Osteocyte (in vitro differentiated cells): Measurements from ENCODE around the gene AFAP1. TPM values are rescaled to one million over a fixed set of nuclear protein-coding genes. Genes with fewer than 3 reads are reported as not detected.

Experiments
- DNase-seq: peaks from one replicate; pipeline ENCODE4 v3.0.0; 2021; ENCODE audit warnings: mixed read lengths; ENCODE audit not compliant: unreplicated experiment; ENCODE audit errors: extremely low spot score
- H3K27ac Mint-ChIP-seq: one replicate; pipeline ENCODE4 v1.8.0; 2021; ENCODE audit warnings: mild to moderate bottlenecking, mixed read lengths; ENCODE audit not compliant: unreplicated experiment
- H3K27me3 Mint-ChIP-seq: one replicate; pipeline ENCODE4 v1.8.0; 2021; ENCODE audit warnings: mixed read lengths; ENCODE audit not compliant: unreplicated experiment
- H3K36me3 Mint-ChIP-seq: one replicate; pipeline ENCODE4 v1.8.0; 2021; ENCODE audit warnings: mixed read lengths; ENCODE audit not compliant: unreplicated experiment
- H3K4me1 Mint-ChIP-seq: one replicate; pipeline ENCODE4 v1.8.0; 2021; ENCODE audit warnings: mixed read lengths; ENCODE audit not compliant: unreplicated experiment
- H3K4me3 Mint-ChIP-seq: one replicate; pipeline ENCODE4 v1.8.0; 2021; ENCODE audit warnings: mild to moderate bottlenecking, moderate library complexity, mixed read lengths; ENCODE audit not compliant: unreplicated experiment
- H3K9me3 Mint-ChIP-seq: one replicate; pipeline ENCODE4 v1.8.0; 2021; ENCODE audit warnings: mixed read lengths; ENCODE audit not compliant: unreplicated experiment
- CTCF ChIP-seq: fragments of 200-600 bp; sonication (generic); IDR thresholded peaks from 2 replicates; pipeline ENCODE4 v1.5.0; 2021; ENCODE audit warnings: antibody characterized with exemption, mild to moderate bottlenecking, moderate library complexity
- total RNA-seq: library from RNA; stranded (reverse); gene quantifications from 2 replicates; pipeline ENCODE4 v1.2.1, GENCODE V29; 2021

AFAP1 gene
- total RNA-seq, 1 donor from 2014 or later, result 66.9 TPM

DNA sequence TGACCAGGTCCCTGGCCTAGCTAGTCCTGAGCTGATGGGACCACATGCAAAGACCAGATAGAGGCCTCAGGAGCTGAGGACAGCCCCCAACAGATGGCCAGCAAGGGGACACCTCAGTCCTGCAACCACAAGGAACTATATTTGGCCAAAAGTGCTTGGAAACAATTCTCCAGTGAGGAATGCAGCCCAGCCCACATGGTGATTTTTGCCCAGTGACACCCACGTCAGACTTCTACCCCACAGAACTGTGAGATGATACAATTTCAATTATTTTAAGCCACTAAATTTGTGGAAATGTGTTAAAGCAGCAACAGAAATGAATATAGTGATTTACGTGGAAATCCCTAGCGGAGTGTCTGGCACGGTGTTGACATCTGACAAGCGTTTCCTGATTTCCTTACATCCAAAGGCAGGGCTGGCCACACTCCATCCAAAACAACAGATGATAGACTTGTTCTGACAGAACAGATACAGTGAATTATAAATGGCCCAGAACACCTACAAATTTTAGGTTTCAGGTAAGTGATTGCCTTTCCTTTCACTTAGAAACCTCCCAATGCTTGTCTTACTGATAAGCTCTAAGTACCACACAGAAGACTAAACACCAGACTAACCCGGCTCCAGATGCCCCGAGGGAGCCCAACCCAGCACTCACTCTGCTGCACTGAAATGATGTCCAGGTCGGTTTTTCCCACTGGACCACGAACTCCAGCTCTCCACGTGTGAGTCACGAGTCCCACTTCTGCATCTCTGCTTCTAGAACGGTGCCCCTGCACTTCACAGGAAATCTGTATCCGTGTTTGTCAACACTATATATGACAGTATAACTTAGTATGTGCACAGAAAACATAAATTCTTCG, 5.8 kb downstream of the AFAP1 start:
- Mint-ChIP-seq H3K4me1 (peaks cover 73% of the 10 kb centered on the region), H3K27me3 (no peaks in the 10 kb centered on the region), H3K27ac (peak overlapping the region; percentile 60), H3K4me3 (no peak overlapping the region), H3K9me3 (no peaks in the 10 kb centered on the region), H3K36me3 (peaks cover 3% of the 10 kb centered on the region)
- no peak for TF ChIP-seq CTCF
- no peak for DNase-seq

DNA sequence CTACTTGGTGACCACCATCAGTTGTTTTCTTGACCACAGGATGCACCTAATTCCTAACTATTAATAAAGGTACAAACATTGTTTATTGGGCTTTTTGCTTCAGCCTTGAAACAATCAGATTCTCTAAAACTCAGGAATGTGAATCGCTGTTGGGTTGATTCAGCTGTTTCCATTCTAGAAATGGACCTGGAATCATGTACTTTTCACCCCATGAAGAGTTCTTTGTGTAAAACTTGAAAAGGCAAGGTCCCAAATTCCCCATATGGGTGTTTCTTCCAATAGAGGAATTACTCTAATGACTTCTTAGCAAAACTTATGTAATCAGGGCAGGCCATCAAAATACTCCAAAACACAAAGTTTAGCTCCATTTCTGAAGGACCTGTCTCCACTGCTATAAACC, 7.4 kb downstream of the AFAP1 start:
- no peak for DNase-seq
- Mint-ChIP-seq H3K36me3 (peaks cover 3% of the 10 kb centered on the region), H3K27ac (no peak overlapping the region), H3K4me1 (peaks cover 68% of the 10 kb centered on the region), H3K4me3 (no peak overlapping the region), H3K9me3 (no peaks in the 10 kb centered on the region), H3K27me3 (no peaks in the 10 kb centered on the region)
- TF ChIP-seq CTCF, result no peak

DNA sequence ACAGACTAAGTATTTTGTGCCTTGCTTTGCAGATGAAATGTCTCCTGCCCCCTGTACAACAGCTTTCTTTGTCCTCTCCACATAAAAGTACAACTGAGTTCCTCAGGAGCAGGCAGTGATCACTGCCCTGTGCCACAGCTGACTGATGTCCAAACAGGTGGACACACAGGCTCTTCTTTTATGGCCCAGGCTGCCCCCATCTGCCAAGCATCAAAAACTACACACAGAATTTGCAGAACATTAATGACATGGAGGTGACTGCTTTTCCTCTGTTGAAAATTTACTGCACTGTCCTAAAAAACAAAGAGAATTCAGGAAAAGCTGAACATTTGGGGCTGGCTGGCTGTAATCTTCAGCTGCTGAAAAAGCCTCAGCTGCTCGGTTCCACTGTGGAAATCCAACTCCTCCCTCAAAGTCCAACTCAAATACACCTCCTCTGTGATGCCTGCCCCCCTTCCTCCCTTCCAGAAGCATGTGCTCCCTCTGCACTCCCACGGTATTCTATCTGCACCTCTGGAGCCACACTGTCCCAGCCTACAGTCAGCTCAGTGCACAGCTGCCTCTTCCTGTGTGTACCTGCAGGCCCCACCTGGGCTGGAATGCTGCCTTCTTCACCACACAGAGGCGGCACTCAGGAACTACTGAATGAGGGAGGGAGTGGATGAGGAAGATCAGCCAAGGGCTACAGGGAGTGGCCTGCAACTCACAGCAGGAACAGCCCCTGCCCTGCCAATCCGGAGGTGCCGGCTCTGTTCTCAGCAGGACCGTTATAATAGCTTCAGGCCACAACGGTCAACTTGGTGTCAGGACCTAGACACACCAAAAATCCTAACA, 10.3 kb downstream of the AFAP1 start:
- peak; percentile 55 for TF ChIP-seq CTCF
- no peak for DNase-seq
- Mint-ChIP-seq H3K27me3 (no peaks in the 10 kb centered on the region), H3K9me3 (no peaks in the 10 kb centered on the region), H3K27ac (peak overlapping the region; percentile 75), H3K4me3 (peak overlapping the region; percentile 47), H3K4me1 (peaks cover 60% of the 10 kb centered on the region), H3K36me3 (peaks cover 3% of the 10 kb centered on the region)

DNA sequence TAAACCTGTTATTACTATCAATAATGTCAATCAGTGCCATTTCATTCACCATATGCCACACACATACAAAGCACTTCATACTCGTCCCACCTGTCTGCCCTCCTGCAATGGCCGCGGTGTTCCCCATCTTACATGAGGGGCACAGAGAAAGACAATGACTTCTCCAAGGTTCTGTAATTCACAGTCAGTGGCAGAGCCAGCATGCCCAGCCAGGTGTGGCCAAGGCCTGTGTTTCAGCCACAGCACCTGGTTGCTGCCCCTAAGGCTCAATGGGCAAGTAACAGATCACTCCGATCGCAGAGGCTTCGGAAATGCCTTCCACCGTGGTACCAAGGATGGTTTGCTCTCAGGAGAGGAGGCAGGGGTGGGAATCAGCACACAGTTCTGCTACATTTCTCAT, 10.9 kb downstream of the AFAP1 start:
- H3K27ac Mint-ChIP-seq, result no peak overlapping the region
- no peak overlapping the region for H3K4me3 Mint-ChIP-seq
- H3K4me1 Mint-ChIP-seq, result peaks cover 60% of the 10 kb centered on the region
- no peaks in the 10 kb centered on the region for H3K27me3 Mint-ChIP-seq
- no peak for TF ChIP-seq CTCF
- no peak for DNase-seq
- H3K9me3 Mint-ChIP-seq, result no peaks in the 10 kb centered on the region
- peaks cover 3% of the 10 kb centered on the region for H3K36me3 Mint-ChIP-seq

GRCh38 chr4:7926822-7927221, 12.8 kb downstream of the AFAP1 start:
- no peak for TF ChIP-seq CTCF
- H3K27ac Mint-ChIP-seq, result no peak overlapping the region

More at GRCh38 chr4:7926822-7927221, 12.8 kb downstream of the AFAP1 start:
- Mint-ChIP-seq H3K27me3 (no peaks in the 10 kb centered on the region), H3K4me1 (peaks cover 51% of the 10 kb centered on the region), H3K9me3 (no peaks in the 10 kb centered on the region), H3K4me3 (no peak overlapping the region), H3K36me3 (no peaks in the 10 kb centered on the region)
- DNase-seq, result no peak
